ENCODE results near the gene ADAR. TPM values are rescaled to one million over a fixed set of nuclear protein-coding genes. Genes with fewer than 3 reads are reported as not detected.

The ADAR gene
- total and polyA plus RNA-seq, 2 donors from 2014 or later = 40.3 to 154 TPM

- no peaks in the 10 kb centered on the region for H3K27me3 ChIP-seq (ENCODE audit: control insufficient read depth, insufficient read depth, low read length)
- FAIRE-seq = no peak
- H3K4me1 ChIP-seq (ENCODE audit: control insufficient read depth in 2 of 3, insufficient read depth in 2 of 3, low read depth in 1 of 3, low read length in 3 of 3) = no peaks in the 10 kb centered on the region
- H3K27ac ChIP-seq (ENCODE audit: low read depth in 2 of 2, low read length in 2 of 2) = no peak overlapping the region
- TF ChIP-seq CTCF (IDR thresholded peaks at IDR 0.05; ENCODE audit: borderline replicate concordance, extremely low read depth, insufficient read depth) = no peak
- H3K9me3 ChIP-seq (ENCODE audit: control insufficient read depth in 2 of 3, insufficient read depth in 1 of 3, low read length in 3 of 3) = no peaks in the 10 kb centered on the region
- H3K9ac ChIP-seq (ENCODE audit: low read length in 3 of 3) = no peak overlapping the region
- peaks cover 27 to 75% (median 71%) of the 10 kb centered on the region in 3 donors for H3K36me3 ChIP-seq (ENCODE audit: control insufficient read depth in 2 of 3, insufficient read depth in 3 of 3, low read length in 3 of 3)
- DNase-seq = no peak
- H3K4me3 ChIP-seq (ENCODE audit: low read length in 3 of 3) = no peak overlapping the region
- intact Hi-C loops (cut with DNase I) = no loop called here
Observed at GRCh38 chr1:154583773-154584172, 24.2 kb downstream of the ADAR start.

GRCh38 chr1:154582885-154583284 is 25.1 kb downstream of the ADAR start:
- H3K9me3 ChIP-seq (ENCODE audit: control insufficient read depth in 2 of 3, insufficient read depth in 1 of 3, low read length in 3 of 3) = no peaks in the 10 kb centered on the region
- no peaks in the 10 kb centered on the region for H3K4me1 ChIP-seq (ENCODE audit: control insufficient read depth in 2 of 3, insufficient read depth in 2 of 3, low read depth in 1 of 3, low read length in 3 of 3)
- H3K36me3 ChIP-seq (ENCODE audit: control insufficient read depth in 2 of 3, insufficient read depth in 3 of 3, low read length in 3 of 3) = peaks cover 23 to 72% (median 66%) of the 10 kb centered on the region in 3 donors
- DNase-seq = no peak
- intact Hi-C loops (cut with DNase I) = no loop called here
- H3K9ac ChIP-seq (ENCODE audit: low read length in 3 of 3) = no peak overlapping the region
- no peak for FAIRE-seq
- H3K27me3 ChIP-seq (ENCODE audit: control insufficient read depth, insufficient read depth, low read length) = no peaks in the 10 kb centered on the region
- TF ChIP-seq CTCF (IDR thresholded peaks at IDR 0.05; ENCODE audit: borderline replicate concordance, extremely low read depth, insufficient read depth) = no peak
- no peak overlapping the region for H3K4me3 ChIP-seq (ENCODE audit: low read length in 3 of 3)
- no peak overlapping the region for H3K27ac ChIP-seq (ENCODE audit: low read depth in 2 of 2, low read length in 2 of 2)

- H3K9me3 ChIP-seq (ENCODE audit: control insufficient read depth in 2 of 3, insufficient read depth in 1 of 3, low read length in 3 of 3) = no peaks in the 10 kb centered on the region
- H3K4me3 ChIP-seq (ENCODE audit: low read length in 3 of 3) = no peak overlapping the region
- H3K4me1 ChIP-seq (ENCODE audit: control insufficient read depth in 2 of 3, insufficient read depth in 2 of 3, low read depth in 1 of 3, low read length in 3 of 3) = peaks cover 0 to 9% (median 0%) of the 10 kb centered on the region in 3 donors
- DNase-seq (no peak), FAIRE-seq (no peak)
- no peaks in the 10 kb centered on the region for H3K27me3 ChIP-seq (ENCODE audit: control insufficient read depth, insufficient read depth, low read length)
- H3K27ac ChIP-seq (ENCODE audit: low read depth in 2 of 2, low read length in 2 of 2) = no peak overlapping the region
- TF ChIP-seq CTCF (IDR thresholded peaks at IDR 0.05; ENCODE audit: borderline replicate concordance, extremely low read depth, insufficient read depth) = no peak
- peaks cover 21 to 60% (median 56%) of the 10 kb centered on the region in 3 donors for H3K36me3 ChIP-seq (ENCODE audit: control insufficient read depth in 2 of 3, insufficient read depth in 3 of 3, low read length in 3 of 3)
- no peak overlapping the region for H3K9ac ChIP-seq (ENCODE audit: low read length in 3 of 3)
- intact Hi-C loops (cut with DNase I) = no loop called here
Observed at GRCh38 chr1:154581766-154582165, 26.2 kb downstream of the ADAR start.

GRCh38 chr1:154579374-154579773 is 28.6 kb downstream of the ADAR start:
- Histone ChIP-seq H3K9ac (ENCODE audit: low read length in 3 of 3) (no peak overlapping the region), H3K4me3 (ENCODE audit: low read length in 3 of 3) (no peak overlapping the region), H3K4me1 (ENCODE audit: control insufficient read depth in 2 of 3, insufficient read depth in 2 of 3, low read depth in 1 of 3, low read length in 3 of 3) (peaks cover 0 to 10% (median 0%) of the 10 kb centered on the region in 3 donors), H3K36me3 (ENCODE audit: control insufficient read depth in 2 of 3, insufficient read depth in 3 of 3, low read length in 3 of 3) (peaks cover 11 to 36% (median 34%) of the 10 kb centered on the region in 3 donors), H3K9me3 (ENCODE audit: control insufficient read depth in 2 of 3, insufficient read depth in 1 of 3, low read length in 3 of 3) (no peaks in the 10 kb centered on the region), H3K27me3 (ENCODE audit: control insufficient read depth, insufficient read depth, low read length) (no peaks in the 10 kb centered on the region), H3K27ac (ENCODE audit: low read depth in 2 of 2, low read length in 2 of 2) (no peak overlapping the region)
- intact Hi-C loops (cut with DNase I) = no loop called here
- TF ChIP-seq CTCF (IDR thresholded peaks at IDR 0.05; ENCODE audit: borderline replicate concordance, extremely low read depth, insufficient read depth) = no peak
- no peak for FAIRE-seq
- DNase-seq = no peak
